GM15510 (cell line): ENCODE measurements around the gene ZBTB20.

Experiments
- POLR2A ChIP-seq: IDR thresholded peaks from 3 replicates; pipeline ENCODE4 v1.6.1; 2011; ENCODE audit warnings: borderline replicate concordance; ENCODE audit not compliant: insufficient read length; ENCODE audit errors: extremely low read depth

Gene ZBTB20

GRCh38 chr3:115099134-115099985 lies 47.7 kb downstream of the ZBTB20 start:
- TF ChIP-seq POLR2A: no peak

DNA sequence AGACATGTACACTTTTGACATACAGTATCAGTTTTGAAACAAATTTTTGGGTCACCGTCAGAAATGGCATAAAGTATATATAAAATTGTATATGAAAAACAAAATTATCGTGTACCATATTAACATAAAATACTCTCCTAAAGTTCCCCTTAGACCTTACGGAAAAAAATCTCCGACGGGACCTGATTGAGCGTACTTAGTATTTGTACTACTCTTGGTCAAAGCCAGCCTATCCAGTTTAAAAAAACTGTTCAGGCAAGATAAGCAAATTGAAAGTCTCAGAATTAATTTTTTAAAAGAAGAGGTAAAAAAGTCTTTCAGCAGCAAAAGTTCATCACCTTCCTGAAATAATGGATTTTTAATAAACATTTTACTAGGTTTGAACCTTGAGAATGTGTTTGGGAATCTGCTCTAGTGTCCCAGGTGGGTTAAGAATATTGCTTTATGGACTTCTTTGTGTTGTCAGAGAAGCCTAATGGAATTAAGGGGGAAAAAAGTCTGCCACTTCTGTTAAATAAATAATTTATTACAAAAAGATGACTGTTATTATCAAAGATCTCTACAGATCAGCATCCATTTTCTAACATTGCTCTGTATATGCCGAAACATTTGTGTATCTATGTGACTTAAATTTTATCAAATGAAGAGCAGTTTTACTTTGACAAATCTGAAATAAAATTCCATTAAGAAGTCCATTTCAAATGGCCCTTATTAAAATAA lies 48.6 kb downstream of the ZBTB20 start:
- TF ChIP-seq POLR2A: no peak

GRCh38 chr3:115095236-115095635 lies 51.9 kb downstream of the ZBTB20 start:
- no peak for TF ChIP-seq POLR2A

DNA sequence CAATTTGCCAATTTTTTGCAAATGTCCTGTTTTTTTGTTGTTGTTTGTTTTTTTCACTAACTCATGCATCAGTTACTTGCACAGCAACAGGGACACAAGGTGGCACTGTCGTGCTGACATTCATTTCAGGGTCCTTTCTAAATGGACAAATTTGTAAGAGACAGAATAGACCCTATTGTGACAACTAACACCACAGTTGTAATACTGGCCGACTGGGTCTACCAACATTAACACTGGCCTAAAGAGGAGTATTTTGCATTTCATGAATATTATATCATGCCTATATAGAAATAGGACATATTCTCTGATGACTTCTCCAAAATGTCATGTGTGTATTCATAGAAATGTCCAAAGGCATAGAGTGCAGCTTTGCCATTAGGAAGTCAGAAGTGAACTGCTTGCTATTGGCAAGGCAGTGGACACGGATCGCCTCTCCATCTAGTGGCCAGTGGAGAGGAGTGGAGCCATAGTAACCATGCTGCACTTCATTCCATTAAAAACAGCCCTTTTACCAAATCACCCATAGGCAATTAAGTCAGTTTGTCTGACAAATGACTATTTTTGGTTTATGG lies 54.8 kb downstream of the ZBTB20 start:
- TF ChIP-seq POLR2A: no peak

- no peak for TF ChIP-seq POLR2A
Observed at GRCh38 chr3:115090712-115091111, 56.4 kb downstream of the ZBTB20 start.

- no peak for TF ChIP-seq POLR2A
Observed at GRCh38 chr3:115089481-115089880, 57.6 kb downstream of the ZBTB20 start.

DNA sequence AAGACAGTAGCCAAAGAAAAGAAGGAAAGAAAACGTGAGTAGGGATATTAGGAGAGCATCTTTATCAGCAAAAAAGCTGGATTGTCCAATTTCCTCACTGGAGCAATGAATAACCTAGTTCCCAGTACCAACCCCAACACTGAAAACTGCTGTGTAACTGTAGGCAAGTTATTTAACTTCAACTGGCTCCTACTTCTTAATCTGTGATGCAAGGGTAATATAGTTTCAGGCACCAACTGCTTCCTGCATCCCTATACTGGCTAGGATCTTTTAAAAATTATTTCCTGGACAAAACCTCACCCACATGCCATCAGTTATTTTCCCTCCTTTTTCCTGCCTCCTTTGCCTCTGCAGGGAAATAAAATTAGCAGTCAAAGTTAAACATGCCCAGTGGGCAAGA lies 59.6 kb downstream of the ZBTB20 start:
- TF ChIP-seq POLR2A: no peak

DNA sequence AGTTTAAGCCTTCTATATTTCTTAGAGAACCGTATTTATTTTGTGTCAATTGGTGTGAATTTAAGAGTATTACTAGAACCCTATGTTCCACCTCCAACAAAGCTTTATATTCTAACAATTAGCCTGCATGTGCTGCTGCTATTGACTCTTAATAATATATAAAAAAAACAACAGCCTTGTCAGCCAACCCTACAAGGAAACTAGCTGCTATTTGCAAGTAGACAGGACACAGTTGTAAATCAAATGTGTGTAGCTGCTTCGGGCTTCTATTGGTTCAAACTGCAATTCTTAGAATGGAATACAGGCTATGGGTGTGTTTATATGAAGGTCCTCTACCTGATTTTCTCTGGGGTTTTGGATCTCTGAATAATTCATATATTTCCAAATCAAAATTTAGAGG lies 60.7 kb downstream of the ZBTB20 start:
- TF ChIP-seq POLR2A: no peak

DNA sequence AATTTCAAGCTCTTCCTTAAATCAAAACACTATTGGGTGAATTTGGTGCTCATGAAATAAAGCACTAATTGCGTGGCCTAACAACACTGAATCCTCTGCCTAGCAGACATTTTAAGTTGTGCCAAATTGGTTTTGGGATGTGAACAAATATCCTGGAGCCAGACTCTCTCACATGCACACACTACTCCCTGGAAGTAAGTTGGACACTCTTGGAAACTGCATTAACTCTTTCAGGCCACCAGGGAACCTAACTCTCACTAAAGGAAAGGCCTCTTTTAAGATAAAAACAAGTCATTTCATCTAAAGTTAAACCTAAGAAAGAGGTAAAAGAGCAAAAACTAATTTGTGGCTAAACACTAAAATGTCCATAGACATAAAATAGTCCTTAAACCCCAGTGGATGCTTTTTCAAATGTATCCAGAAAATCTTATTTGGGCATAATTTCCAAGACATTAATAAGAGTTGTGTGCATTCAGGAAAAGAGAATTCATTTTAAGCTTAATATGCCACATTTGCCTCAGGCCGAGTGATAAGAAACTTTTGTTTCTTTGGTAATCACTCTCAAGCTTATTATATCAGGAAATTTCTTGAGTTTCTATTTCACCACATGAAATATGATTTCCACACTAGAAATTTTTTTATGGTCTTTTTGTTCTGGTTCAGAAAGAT lies 61.8 kb downstream of the ZBTB20 start:
- no peak for TF ChIP-seq POLR2A

DNA sequence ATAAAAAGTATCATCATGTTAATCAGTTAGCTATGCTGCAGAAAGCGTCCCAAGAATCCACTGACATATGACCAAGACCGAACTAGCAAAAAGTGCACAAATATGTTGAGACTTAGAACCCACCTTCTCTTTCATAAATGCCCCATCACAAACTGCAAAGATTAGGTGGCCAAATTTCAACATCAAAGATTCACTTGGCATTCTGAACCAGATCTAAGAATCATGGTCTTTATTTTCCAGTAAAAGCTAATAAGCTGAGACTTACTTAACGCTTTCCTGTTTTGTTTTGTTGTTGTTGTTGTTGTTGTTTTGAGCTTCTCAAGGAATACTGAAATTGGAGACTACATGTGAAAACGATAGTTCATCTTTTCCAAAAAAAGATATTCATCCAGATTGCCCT lies 62.4 kb downstream of the ZBTB20 start:
- no peak for TF ChIP-seq POLR2A

DNA sequence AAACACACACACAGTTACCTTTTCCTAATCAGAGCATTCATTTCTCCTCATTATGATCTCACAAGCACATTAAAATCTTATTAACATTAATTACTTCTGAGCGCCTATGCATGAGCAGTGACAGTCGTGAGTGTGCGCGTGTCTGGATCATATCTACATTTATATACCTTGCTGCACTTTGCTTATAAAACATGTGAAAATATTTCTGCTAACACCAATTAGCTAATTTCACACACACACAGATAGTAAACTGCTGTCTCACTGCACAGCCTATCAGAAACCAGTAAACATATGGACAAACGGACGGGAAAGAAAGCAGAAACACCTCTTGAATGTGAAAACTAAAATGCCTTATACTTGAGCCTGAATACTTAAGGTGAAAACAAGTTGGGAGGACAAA lies 64.8 kb downstream of the ZBTB20 start:
- TF ChIP-seq POLR2A: no peak

DNA sequence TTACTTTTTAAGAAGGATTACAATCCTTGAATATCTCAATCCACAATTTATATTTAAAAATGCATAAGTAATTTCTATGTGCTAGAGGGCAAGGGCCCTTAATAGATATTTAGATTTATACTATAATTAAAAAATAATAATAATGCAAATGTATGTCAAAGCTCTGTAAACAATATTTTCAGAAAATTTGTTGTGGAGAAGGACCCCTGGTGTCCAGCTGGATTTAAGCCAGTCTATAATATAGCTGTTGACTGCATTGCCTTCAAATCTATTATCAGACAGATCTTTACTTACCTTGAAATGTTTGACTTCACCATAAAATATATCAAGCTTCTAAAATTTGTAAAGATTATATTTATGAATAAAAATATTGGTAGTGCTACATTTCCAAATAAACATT lies 65.6 kb downstream of the ZBTB20 start:
- no peak for TF ChIP-seq POLR2A

GRCh38 chr3:115077501-115078250 lies 69.4 kb downstream of the ZBTB20 start:
- TF ChIP-seq POLR2A: no peak

DNA sequence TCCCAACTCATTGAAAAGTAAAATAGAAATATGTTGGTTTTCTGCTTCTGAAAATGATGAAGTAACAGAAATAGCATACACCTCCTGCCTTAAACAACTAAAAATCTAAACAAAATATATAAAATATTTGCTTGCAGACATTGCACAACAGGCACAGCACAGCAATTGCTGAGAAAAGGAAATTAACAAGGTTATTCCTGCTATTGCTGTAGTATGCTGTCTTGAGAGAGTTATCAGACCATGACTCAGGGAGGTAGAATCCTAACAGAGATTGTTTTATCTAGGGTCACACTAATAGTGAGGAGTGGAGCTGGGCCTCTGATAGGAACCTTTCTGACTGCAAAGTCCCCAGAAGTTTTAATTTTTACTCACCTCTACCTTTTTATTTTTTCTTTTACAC lies 72.6 kb downstream of the ZBTB20 start:
- TF ChIP-seq POLR2A: no peak
